Ascending aorta (tissue), 2 donors: ENCODE measurements around the gene MLX. TPM values are rescaled to one million over a fixed set of nuclear protein-coding genes. Genes with fewer than 3 reads are reported as not detected.
"Not testable (repeated sequence)": the region's sequence is repeated elsewhere in the genome, so short reads cannot be mapped to it uniquely, and the experiment has no call there.

Source experiments
- DNase-seq, 2 donors: peaks; one replicate each; pipeline ENCODE4 v3.0.0-alpha.2; 2019; ENCODE audit warnings: low spot score in 2 of 2
- H3K27ac ChIP-seq, 2 donors: fragments of 200-600 bp; sonication (generic); one replicate each; pipeline ENCODE4 v1.5.1; 2016 to 2017; ENCODE audit warnings: mild to moderate bottlenecking in 1 of 2
- H3K27me3 ChIP-seq: fragments of 200-600 bp; sonication (generic); one replicate; pipeline ENCODE4 v1.5.1; 2017
- H3K36me3 ChIP-seq, 2 donors: fragments of 200-600 bp; sonication (generic); one replicate each; pipeline ENCODE4 v1.5.1; 2016
- H3K4me1 ChIP-seq, 2 donors: fragments of 200-600 bp; sonication (generic); one replicate each; pipeline ENCODE4 v1.5.1; 2016 to 2017; ENCODE audit warnings: mild to moderate bottlenecking in 1 of 2
- H3K4me3 ChIP-seq, 2 donors: fragments of 200-600 bp; sonication (generic); one replicate each; pipeline ENCODE4 v1.5.1; 2016 to 2017; ENCODE audit warnings: mild to moderate bottlenecking in 1 of 2
- H3K9me3 ChIP-seq, 2 donors: fragments of 200-600 bp; sonication (generic); one replicate each; pipeline ENCODE4 v1.5.1; 2016
- intact Hi-C: fragments of 100-400 bp; cut with DNase I; formaldehyde crosslinking; loops from one replicate; pipeline ENCODE4 v1.15.1; 2023
- total RNA-seq: library from RNA; depleted of rRNA; stranded (reverse); fragments of >200 nt; gene quantifications from one replicate; pipeline ENCODE4 v1.1.0, GENCODE V29; 2016
- TF ChIP-seq, protein P1 (sequence below), 3 experiments: fragments of 200-600 bp in 2 of 3; fragments of 450-650 bp in 1 of 3; sonication (generic) in 2 of 3; IDR thresholded peaks; one replicate each; pipeline ENCODE4 v1.5.1; 2016 to 2019; ENCODE audit warnings: antibody characterized with exemption in 3 of 3, mild to moderate bottlenecking in 1 of 3, moderate library complexity in 1 of 3

Gene MLX
- total RNA-seq, 1 donor from 2014 or later: 15.8 TPM

DNA sequence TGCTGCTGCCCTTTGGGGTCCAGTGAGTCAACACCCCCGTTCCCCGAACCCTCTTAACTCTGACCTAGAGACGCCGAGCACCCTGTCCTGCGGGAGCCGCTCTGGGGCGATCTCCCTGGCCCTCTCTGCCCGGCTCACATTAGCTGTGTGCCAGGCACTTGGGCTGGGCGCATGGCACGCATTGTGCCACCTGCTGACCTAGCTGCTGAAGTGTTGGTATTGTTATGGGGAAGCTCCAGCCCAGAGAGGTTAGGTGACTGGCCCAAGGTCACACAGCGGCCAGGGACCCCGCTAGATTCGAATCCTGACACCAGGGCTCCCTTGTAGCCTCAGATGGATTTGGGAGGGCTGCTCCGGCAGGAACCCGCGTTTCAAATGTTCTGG, 13.0 kb upstream of the MLX start:
- intact Hi-C loops: loop anchor here (2.0 kb wide), 2 partner anchors 17 to 23 kb away; partner anchors contain the start of genes NAGLU and PSMC3IP
- peaks cover 0 to 4% of the 10 kb centered on the region in 2 donors for H3K36me3 ChIP-seq
- peak overlapping the region; percentile 82 to 83 for H3K4me3 ChIP-seq
- no peak for DNase-seq
- peaks cover 0 to 19% of the 10 kb centered on the region in 2 donors for H3K4me1 ChIP-seq
- TF ChIP-seq, protein P1, sequence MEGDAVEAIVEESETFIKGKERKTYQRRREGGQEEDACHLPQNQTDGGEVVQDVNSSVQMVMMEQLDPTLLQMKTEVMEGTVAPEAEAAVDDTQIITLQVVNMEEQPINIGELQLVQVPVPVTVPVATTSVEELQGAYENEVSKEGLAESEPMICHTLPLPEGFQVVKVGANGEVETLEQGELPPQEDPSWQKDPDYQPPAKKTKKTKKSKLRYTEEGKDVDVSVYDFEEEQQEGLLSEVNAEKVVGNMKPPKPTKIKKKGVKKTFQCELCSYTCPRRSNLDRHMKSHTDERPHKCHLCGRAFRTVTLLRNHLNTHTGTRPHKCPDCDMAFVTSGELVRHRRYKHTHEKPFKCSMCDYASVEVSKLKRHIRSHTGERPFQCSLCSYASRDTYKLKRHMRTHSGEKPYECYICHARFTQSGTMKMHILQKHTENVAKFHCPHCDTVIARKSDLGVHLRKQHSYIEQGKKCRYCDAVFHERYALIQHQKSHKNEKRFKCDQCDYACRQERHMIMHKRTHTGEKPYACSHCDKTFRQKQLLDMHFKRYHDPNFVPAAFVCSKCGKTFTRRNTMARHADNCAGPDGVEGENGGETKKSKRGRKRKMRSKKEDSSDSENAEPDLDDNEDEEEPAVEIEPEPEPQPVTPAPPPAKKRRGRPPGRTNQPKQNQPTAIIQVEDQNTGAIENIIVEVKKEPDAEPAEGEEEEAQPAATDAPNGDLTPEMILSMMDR (IDR thresholded peaks at IDR 0.05): no peak
- H3K27ac ChIP-seq: peak overlapping the region; percentile 82 to 91
- H3K27me3 ChIP-seq: no peaks in the 10 kb centered on the region
- H3K9me3 ChIP-seq: no peaks in the 10 kb centered on the region

DNA sequence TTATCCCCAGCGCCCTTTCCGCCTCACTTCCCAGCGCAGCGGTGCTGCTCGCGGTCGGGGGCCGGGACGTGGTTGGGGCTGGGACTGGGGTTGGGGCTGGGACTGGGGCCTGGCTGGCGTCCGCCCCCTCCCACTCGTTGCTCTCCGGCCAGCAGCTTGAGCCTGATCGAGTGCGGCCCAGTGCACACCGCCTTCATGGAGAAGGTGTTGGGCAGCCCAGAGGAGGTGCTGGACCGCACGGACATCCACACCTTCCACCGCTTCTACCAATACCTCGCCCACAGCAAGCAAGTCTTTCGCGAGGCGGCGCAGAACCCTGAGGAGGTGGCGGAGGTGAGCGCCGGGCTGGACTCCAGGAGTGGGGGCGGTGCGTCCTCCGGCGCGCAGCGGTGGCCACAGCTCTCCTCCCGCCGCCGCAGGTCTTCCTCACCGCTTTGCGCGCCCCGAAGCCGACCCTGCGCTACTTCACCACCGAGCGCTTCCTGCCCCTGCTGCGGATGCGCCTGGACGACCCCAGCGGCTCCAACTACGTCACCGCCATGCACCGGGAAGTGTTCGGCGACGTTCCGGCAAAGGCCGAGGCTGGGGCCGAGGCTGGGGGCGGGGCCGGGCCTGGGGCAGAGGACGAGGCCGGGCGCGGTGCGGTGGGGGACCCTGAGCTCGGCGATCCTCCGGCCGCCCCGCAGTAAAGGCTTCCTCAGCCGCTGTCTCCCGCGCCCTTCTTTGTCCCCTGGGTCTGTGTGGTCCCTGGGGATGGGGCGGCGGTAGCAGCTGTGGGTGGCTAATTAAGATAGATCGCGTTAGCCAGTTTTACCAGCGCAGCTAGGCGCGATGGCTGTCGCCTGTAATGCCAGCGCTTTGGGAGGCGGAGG, 12.4 kb upstream of the MLX start:
- peak overlapping the region; percentile 82 to 83 for H3K4me3 ChIP-seq
- H3K4me1 ChIP-seq: peaks cover 0 to 19% of the 10 kb centered on the region in 2 donors
- no peaks in the 10 kb centered on the region for H3K9me3 ChIP-seq
- intact Hi-C loops: loop anchor here (2.0 kb wide), 2 partner anchors 18 to 22 kb away; partner anchors contain the start of genes NAGLU and PSMC3IP
- no peaks in the 10 kb centered on the region for H3K27me3 ChIP-seq
- peaks cover 0 to 4% of the 10 kb centered on the region in 2 donors for H3K36me3 ChIP-seq
- peak in 1 of 2 donors; percentile 93 for DNase-seq
- H3K27ac ChIP-seq: peak overlapping the region; percentile 82 to 91
- TF ChIP-seq, protein P1 (IDR thresholded peaks at IDR 0.05): no peak

- DNase-seq: no peak
- peak overlapping the region; percentile 82 to 91 for H3K27ac ChIP-seq
Measured at GRCh38 chr17:42555122-42555622, 11.7 kb upstream of the MLX start.

DNA sequence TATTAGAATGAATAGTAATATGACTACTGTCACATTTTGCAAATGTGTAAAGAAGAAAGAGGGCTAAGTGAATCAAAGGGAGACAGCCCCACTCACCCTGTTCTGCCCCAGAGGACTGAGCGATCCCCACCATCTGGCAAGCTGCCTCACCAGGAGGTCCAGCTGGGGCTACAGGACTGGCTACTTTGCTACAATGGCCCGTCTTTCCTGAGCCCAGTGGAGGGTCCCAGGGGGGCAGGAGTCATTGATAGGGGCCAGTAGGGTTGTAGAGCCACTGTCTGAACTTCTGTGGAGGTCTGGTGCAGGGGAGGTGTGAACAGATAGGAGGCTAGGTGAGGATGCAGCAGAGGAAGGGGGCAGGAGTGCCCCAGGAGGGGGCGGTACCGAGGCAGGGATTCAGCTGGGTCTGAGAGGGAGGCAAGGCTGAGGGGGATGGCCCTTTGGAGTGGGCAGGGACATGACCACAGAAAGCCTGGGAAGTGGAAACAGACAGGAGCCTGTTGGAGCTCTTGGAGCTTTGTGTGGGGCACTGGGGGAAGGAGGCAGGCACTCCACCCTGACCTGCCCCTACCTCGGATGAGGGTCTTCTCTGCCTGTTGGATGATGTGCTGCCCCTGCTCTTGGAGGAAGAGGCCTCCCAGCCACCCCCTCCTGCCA, 10.8 kb upstream of the MLX start:
- DNase-seq, H3K27ac ChIP-seq: not testable (repeated sequence)

More at GRCh38 chr17:42555122-42555622, 11.7 kb upstream of the MLX start:
- intact Hi-C loops: loop anchor here (2.0 kb wide), 2 partner anchors 18 to 22 kb away; partner anchors contain the start of genes NAGLU and PSMC3IP
- peaks cover 0 to 19% of the 10 kb centered on the region in 2 donors for H3K4me1 ChIP-seq
- TF ChIP-seq, protein P1 (IDR thresholded peaks at IDR 0.05): no peak
- H3K36me3 ChIP-seq: peaks cover 0 to 4% of the 10 kb centered on the region in 2 donors
- H3K27me3 ChIP-seq: no peaks in the 10 kb centered on the region
- no peaks in the 10 kb centered on the region for H3K9me3 ChIP-seq
- H3K4me3 ChIP-seq: peak overlapping the region; percentile 82 to 83

GRCh38 chr17:42559075-42559474, 7.8 kb upstream of the MLX start:
- H3K4me3 ChIP-seq: no peak overlapping the region
- TF ChIP-seq, protein P1 (IDR thresholded peaks at IDR 0.05): no peak
- no peak for DNase-seq
- intact Hi-C loops: no loop called here
- no peak overlapping the region for H3K27ac ChIP-seq
- no peaks in the 10 kb centered on the region for H3K36me3 ChIP-seq
- no peaks in the 10 kb centered on the region for H3K9me3 ChIP-seq
- H3K4me1 ChIP-seq: peaks cover 5 to 28% of the 10 kb centered on the region in 2 donors
- H3K27me3 ChIP-seq: no peaks in the 10 kb centered on the region

More for the DNA sequence above, 10.8 kb upstream of the MLX start:
- peaks cover 0 to 19% of the 10 kb centered on the region in 2 donors for H3K4me1 ChIP-seq
- not testable (repeated sequence) for H3K27me3 ChIP-seq, H3K36me3 ChIP-seq, H3K9me3 ChIP-seq, H3K4me3 ChIP-seq
- intact Hi-C loops: loop anchor here (2.0 kb wide), 2 partner anchors 19 to 21 kb away; partner anchors contain the start of genes NAGLU and PSMC3IP
